Measurements from ENCODE around the gene TMEM54.

GRCh38 chr1:32949519-32949918 is 48.3 kb upstream of the TMEM54 start:
- TF ChIP-seq CTCF (conservative IDR thresholded peaks at IDR 0.05 in 1 of 2, IDR thresholded peaks at IDR 0.05 in 1 of 2; ENCODE audit: low read depth in 1 of 2, low read length in 2 of 2) (no peak), EZH2 (IDR thresholded peaks at IDR 0.05; ENCODE audit: low read length, missing control alignments) (no peak)
